ENCODE results near the gene PPP1R13B. TPM values are rescaled to one million over a fixed set of nuclear protein-coding genes. Genes with fewer than 3 reads are reported as not detected.

PPP1R13B gene
- total RNA-seq, 1 experiment from 2014 or later, result 26.5 TPM

- no peaks in the 10 kb centered on the region for H3K27me3 ChIP-seq (ENCODE audit: insufficient read depth, low read depth)
- no peaks in the 10 kb centered on the region for H3K79me2 ChIP-seq (ENCODE audit: low read depth)
- DNase-seq, result peak; percentile 45 to 91
- ChIA-PET POLR2A (ENCODE audit: unreplicated experiment) (interaction anchor here (0.6 to 0.9 kb wide), 3 partner anchors 12 to 25 kb away, joined by 3 to 14 read pairs (median 4); no protein-coding TSS in a partner anchor), CTCF (interaction anchor here (0.5 to 1.0 kb wide), 4 partner anchors 13 to 105 kb away, joined by 3 to 18 read pairs (median 4); no protein-coding TSS in a partner anchor)
- peaks cover 16% of the 10 kb centered on the region; the same call in 1 of the 2 replicates for H3F3A ChIP-seq (ENCODE audit: insufficient read depth, low read depth)
- no peak overlapping the region for H3K4me3 ChIP-seq
- no peaks in the 10 kb centered on the region for H3K9me3 ChIP-seq (ENCODE audit: insufficient read depth, low read depth)
- 0 out of 2 replicates have a peak overlapping the region, but pooled peaks have one; percentile 34 for H2AFZ ChIP-seq
- no peaks in the 10 kb centered on the region for H3K9me2 ChIP-seq (ENCODE audit: insufficient read depth)
- peaks cover 34% of the 10 kb centered on the region for H3K4me1 ChIP-seq (replicated peaks; ENCODE audit: insufficient read depth)
- no peaks in the 10 kb centered on the region for H4K20me1 ChIP-seq (ENCODE audit: insufficient read depth)
- intact Hi-C loops (cut with micrococcal nuclease; ENCODE audit: unreplicated experiment), result loop anchor here (2.0 kb wide), 1 partner anchor 34 kb away; no protein-coding TSS in a partner anchor
- H3K27ac ChIP-seq, result peak overlapping the region; percentile 49; the same call in 1 of the 2 replicates
- H3K4me2 ChIP-seq, result peak overlapping the region; percentile 56
- no peaks in the 10 kb centered on the region for H3K36me3 ChIP-seq (ENCODE audit: low read depth)
- no TSS peak for BruUV-seq (replicated peaks)
- TF ChIP-seq CTCF (conservative IDR thresholded peaks at IDR 0.05), result no peak
- no peak for TF ChIP-seq EZH2 (IDR thresholded peaks at IDR 0.05; ENCODE audit: low read depth)
Measured at GRCh38 chr14:103854822-103855733, 7.7 kb upstream of the PPP1R13B start.

- Histone ChIP-seq H3K9me3 (ENCODE audit: insufficient read depth, low read depth) (no peaks in the 10 kb centered on the region), H3K36me3 (ENCODE audit: low read depth) (no peaks in the 10 kb centered on the region), H2AFZ (no peak overlapping the region), H3K4me1 (replicated peaks; ENCODE audit: insufficient read depth) (peaks cover 34% of the 10 kb centered on the region), H3K4me3 (no peak overlapping the region), H4K20me1 (ENCODE audit: insufficient read depth) (no peaks in the 10 kb centered on the region), H3K27ac (peak overlapping the region; percentile 49; the same call in 1 of the 2 replicates), H3K4me2 (peak overlapping the region; percentile 56), H3K79me2 (ENCODE audit: low read depth) (no peaks in the 10 kb centered on the region), H3K9me2 (ENCODE audit: insufficient read depth) (no peaks in the 10 kb centered on the region), H3K27me3 (ENCODE audit: insufficient read depth, low read depth) (no peaks in the 10 kb centered on the region), H3F3A (ENCODE audit: insufficient read depth, low read depth) (peaks cover 17% of the 10 kb centered on the region; the same call in 1 of the 2 replicates)
- peak; percentile 81 to 83 for DNase-seq
- ChIA-PET POLR2A (ENCODE audit: unreplicated experiment) (interaction anchor here (0.5 kb wide), 1 partner anchor 38 kb away, joined by 4 read pairs; no protein-coding TSS in a partner anchor), CTCF (no interaction called here)
- TF ChIP-seq EZH2 (IDR thresholded peaks at IDR 0.05; ENCODE audit: low read depth), result no peak
- no peak for TF ChIP-seq CTCF (conservative IDR thresholded peaks at IDR 0.05)
- BruUV-seq (replicated peaks), result no TSS peak
- intact Hi-C loops (cut with micrococcal nuclease; ENCODE audit: unreplicated experiment), result loop anchor here (2.0 kb wide), 1 partner anchor 35 kb away; no protein-coding TSS in a partner anchor
Measured at GRCh38 chr14:103854017-103854808, 6.8 kb upstream of the PPP1R13B start.

Data from PC-9 (cell line).